ACC112 (cell line): Measurements from ENCODE around the gene CDH4.
A peak's percentile ranks its signal among the peaks of the same experiment; 100 is the strongest.

Experiments used
- H2AFZ ChIP-seq: fragments of 200-600 bp; sonication (generic); one replicate; pipeline ENCODE4 v1.6.0; 2017; ENCODE audit warnings: antibody characterized with exemption, low read length; ENCODE audit not compliant: unreplicated experiment
- H3K27ac ChIP-seq: fragments of 200-600 bp; sonication (generic); 2 replicates; pipeline ENCODE4 v1.5.1; 2014; ENCODE audit warnings: low read depth, mild to moderate bottlenecking, antibody characterized with exemption, low read length, moderate library complexity
- H3K27me3 ChIP-seq: fragments of 200-600 bp; sonication (generic); 2 replicates; pipeline ENCODE4 v1.6.1; 2014; ENCODE audit warnings: mild to moderate bottlenecking, antibody characterized with exemption, low read length, moderate library complexity, mixed read lengths; ENCODE audit not compliant: insufficient read depth
- H3K36me3 ChIP-seq: fragments of 200-600 bp; sonication (generic); 2 replicates; pipeline ENCODE4 v1.6.1; 2016; ENCODE audit warnings: mild to moderate bottlenecking, antibody characterized with exemption, low read length, moderate library complexity, mixed read lengths; ENCODE audit not compliant: insufficient read depth
- H3K4me1 ChIP-seq: fragments of 200-600 bp; sonication (generic); one replicate; pipeline ENCODE4 v1.6.1; 2016; ENCODE audit warnings: low read length, mixed read lengths; ENCODE audit not compliant: insufficient read depth, unreplicated experiment, control insufficient read depth
- H3K4me3 ChIP-seq: fragments of 200-600 bp; sonication (generic); 2 replicates; pipeline ENCODE4 v1.5.1; 2014; ENCODE audit warnings: mild to moderate bottlenecking, low read depth, low read length
- H3K79me2 ChIP-seq: fragments of 200-600 bp; sonication (generic); one replicate; pipeline ENCODE4 v1.6.0; 2016; ENCODE audit warnings: low read length; ENCODE audit not compliant: control insufficient read depth, unreplicated experiment, insufficient read depth

CDH4 gene

DNA sequence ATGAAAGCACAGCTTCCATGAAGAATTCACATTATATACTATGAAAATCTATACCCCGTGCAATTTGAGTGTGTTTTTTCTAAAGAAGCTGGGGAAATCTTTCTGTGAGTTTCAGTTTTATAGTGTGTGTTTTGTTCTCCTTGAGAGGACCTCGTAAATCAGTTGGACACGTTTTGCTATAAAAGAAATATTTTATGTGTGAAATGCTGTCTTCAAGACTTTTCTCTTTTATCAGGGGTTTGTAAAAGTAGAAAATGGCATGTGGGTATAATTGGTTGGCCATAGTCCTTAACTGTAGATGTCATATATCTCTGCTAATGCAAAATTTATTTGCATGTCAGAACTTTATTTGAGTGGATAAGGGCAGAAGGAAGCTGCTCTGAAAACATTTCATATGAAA, 186.2 kb downstream of the CDH4 start:
- Histone ChIP-seq H3K36me3 (no peaks in the 10 kb centered on the region), H3K27me3 (no peaks in the 10 kb centered on the region), H2AFZ (no peak overlapping the region), H3K79me2 (no peaks in the 10 kb centered on the region), H3K4me1 (peaks cover 39% of the 10 kb centered on the region), H3K27ac (peak overlapping the region; percentile 92), H3K4me3 (no peak overlapping the region)

DNA sequence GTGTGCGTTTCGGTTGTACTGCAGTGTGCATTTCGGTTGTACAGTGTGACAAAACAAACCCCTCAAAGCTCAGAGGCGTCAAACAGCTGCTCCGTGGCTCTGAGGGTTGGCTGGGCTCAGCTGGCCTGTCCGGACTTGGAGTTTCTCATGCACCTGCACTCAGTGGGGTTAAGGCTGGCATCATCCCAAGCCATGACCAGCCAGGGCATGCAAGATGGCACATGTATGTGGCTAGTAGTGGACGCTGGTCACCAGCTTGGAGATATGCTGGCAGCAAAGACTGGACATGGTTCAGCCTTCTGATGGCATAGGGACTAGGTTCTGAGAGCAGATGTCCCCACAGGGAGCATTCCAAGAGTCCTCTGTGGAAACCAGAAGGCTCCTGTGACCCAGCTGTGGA, 187.2 kb downstream of the CDH4 start:
- Histone ChIP-seq H3K27ac (no peak overlapping the region), H3K79me2 (no peaks in the 10 kb centered on the region)

GRCh38 chr20:61440548-61441055, 188.5 kb downstream of the CDH4 start:
- peaks cover 39% of the 10 kb centered on the region for H3K4me1 ChIP-seq

More for the DNA sequence above, 187.2 kb downstream of the CDH4 start:
- Histone ChIP-seq H3K4me3 (no peak overlapping the region), H3K27me3 (no peaks in the 10 kb centered on the region), H2AFZ (no peak overlapping the region), H3K4me1 (peaks cover 39% of the 10 kb centered on the region), H3K36me3 (no peaks in the 10 kb centered on the region)

DNA sequence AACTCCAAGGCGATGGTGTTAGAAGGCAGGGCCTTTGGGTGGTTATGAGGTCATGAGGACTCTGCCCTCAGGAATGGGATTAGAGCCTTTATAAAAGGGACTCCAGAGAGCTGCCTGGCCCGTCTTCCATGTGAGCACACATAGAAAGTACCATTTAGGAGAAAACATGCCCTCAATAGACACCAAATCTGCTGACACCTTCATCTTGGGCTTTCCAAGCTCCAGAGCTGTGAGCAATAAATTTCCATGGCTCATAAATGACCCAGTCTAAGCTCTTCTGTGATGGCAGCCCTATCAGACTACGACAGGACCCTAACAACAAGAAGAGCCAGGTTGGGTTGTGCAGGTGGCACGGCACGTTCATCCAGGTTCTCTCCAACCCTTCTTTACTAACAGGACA, 189.5 kb downstream of the CDH4 start:
- H3K27ac ChIP-seq = no peak overlapping the region
- no peaks in the 10 kb centered on the region for H3K27me3 ChIP-seq
- H3K36me3 ChIP-seq = no peaks in the 10 kb centered on the region
- H2AFZ ChIP-seq = no peak overlapping the region
- no peaks in the 10 kb centered on the region for H3K79me2 ChIP-seq
- peaks cover 31% of the 10 kb centered on the region for H3K4me1 ChIP-seq
- no peak overlapping the region for H3K4me3 ChIP-seq

More at GRCh38 chr20:61440548-61441055, 188.5 kb downstream of the CDH4 start:
- H2AFZ ChIP-seq = no peak overlapping the region
- no peaks in the 10 kb centered on the region for H3K79me2 ChIP-seq
- H3K27me3 ChIP-seq = no peaks in the 10 kb centered on the region
- no peak overlapping the region for H3K27ac ChIP-seq
- no peaks in the 10 kb centered on the region for H3K36me3 ChIP-seq
- no peak overlapping the region for H3K4me3 ChIP-seq

DNA sequence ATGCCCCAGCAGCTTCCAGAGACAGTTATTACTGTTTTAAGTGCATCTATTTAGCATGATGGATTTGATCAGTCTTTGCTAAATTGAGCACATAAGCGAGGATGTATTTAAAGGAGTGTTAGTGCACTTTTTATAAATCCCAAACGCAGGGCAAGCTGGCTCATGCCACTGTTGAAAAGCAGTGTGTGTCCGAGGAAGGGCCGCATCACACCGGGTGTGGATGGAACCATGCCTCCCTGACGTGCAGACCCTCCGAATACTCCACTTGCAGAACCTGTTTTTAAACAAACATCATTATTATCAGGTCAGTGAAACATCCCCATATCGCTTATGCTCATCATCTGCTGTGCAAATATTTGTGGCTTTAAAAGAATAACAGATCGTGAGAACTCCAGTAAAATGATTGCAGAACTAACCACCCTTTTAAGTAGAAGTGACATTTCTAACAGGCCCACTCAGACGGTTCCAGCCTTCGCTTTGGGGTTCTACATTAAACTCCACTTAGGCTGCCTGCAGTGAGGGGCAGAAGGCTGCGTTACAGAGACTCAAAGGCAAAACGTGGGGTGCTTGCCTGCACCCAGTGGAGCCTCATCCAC, 190.1 kb downstream of the CDH4 start:
- no peak overlapping the region for H3K27ac ChIP-seq
- no peaks in the 10 kb centered on the region for H3K79me2 ChIP-seq
- no peak overlapping the region for H3K4me3 ChIP-seq
- no peak overlapping the region for H2AFZ ChIP-seq
- H3K27me3 ChIP-seq = no peaks in the 10 kb centered on the region
- H3K36me3 ChIP-seq = no peaks in the 10 kb centered on the region
- H3K4me1 ChIP-seq = peaks cover 25% of the 10 kb centered on the region

- Histone ChIP-seq H3K36me3 (no peaks in the 10 kb centered on the region), H2AFZ (no peak overlapping the region), H3K27ac (no peak overlapping the region), H3K4me1 (peaks cover 19% of the 10 kb centered on the region), H3K4me3 (no peak overlapping the region), H3K27me3 (no peaks in the 10 kb centered on the region), H3K79me2 (no peaks in the 10 kb centered on the region)
Observed at GRCh38 chr20:61442718-61443117, 190.7 kb downstream of the CDH4 start.

GRCh38 chr20:61443443-61444126, 191.5 kb downstream of the CDH4 start:
- Histone ChIP-seq H3K4me1 (peaks cover 11% of the 10 kb centered on the region), H3K36me3 (no peaks in the 10 kb centered on the region), H3K27me3 (no peaks in the 10 kb centered on the region), H3K79me2 (no peaks in the 10 kb centered on the region), H3K27ac (no peak overlapping the region), H2AFZ (no peak overlapping the region), H3K4me3 (no peak overlapping the region)

DNA sequence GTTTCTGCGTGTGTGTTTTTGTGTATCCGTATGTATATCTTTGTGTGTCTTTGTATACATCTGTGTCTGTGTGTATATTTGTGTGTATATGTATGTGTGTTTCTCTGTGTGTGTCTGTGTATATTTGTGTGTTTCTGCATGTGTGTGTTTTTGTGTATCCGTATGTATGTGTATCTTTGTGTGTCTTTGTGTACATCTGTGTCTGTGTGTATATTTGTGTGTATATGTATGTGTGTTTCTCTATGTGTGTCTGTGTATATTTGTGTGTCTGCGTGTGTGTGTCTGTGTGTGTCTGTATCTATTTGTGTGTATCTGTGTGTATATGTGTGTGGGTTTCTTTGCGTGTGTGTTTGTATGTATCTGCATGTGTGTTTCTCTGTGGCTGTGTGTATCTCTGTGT, 192.6 kb downstream of the CDH4 start:
- no peak overlapping the region for H3K27ac ChIP-seq
- H2AFZ ChIP-seq = no peak overlapping the region
- H3K36me3 ChIP-seq = no peaks in the 10 kb centered on the region
- H3K27me3 ChIP-seq = no peaks in the 10 kb centered on the region
- H3K4me3 ChIP-seq = no peak overlapping the region
- H3K79me2 ChIP-seq = no peaks in the 10 kb centered on the region
- peaks cover 5% of the 10 kb centered on the region for H3K4me1 ChIP-seq

DNA sequence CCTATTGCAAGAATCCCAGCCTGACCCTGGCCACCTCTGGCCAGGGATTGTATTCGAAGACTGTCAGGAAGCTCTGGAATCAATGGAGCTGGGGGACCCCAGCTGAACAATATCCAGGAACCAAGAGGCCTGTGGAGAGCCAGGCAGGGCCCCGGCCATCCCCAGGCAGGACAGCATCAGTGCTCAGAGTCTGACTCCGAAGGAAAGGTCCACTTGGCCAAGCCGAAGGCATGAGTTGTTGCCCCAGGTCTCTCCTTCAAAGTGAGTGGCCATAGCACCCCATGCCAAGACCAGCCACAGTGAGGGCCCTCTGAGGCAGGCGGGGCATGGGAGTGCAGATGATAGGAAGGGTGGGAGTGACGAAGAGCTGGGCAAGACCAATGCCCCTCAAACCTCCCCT, 193.1 kb downstream of the CDH4 start:
- no peak overlapping the region for H3K4me3 ChIP-seq
- H2AFZ ChIP-seq = no peak overlapping the region
- H3K36me3 ChIP-seq = no peaks in the 10 kb centered on the region
- peaks cover 7% of the 10 kb centered on the region for H3K4me1 ChIP-seq
- H3K27ac ChIP-seq = no peak overlapping the region
- H3K79me2 ChIP-seq = no peaks in the 10 kb centered on the region
- no peaks in the 10 kb centered on the region for H3K27me3 ChIP-seq

GRCh38 chr20:61445741-61446140, 193.7 kb downstream of the CDH4 start:
- H3K79me2 ChIP-seq = no peaks in the 10 kb centered on the region
- H3K27ac ChIP-seq = no peak overlapping the region
- H3K4me3 ChIP-seq = no peak overlapping the region
- no peak overlapping the region for H2AFZ ChIP-seq
- no peaks in the 10 kb centered on the region for H3K27me3 ChIP-seq
- peaks cover 11% of the 10 kb centered on the region for H3K4me1 ChIP-seq
- no peaks in the 10 kb centered on the region for H3K36me3 ChIP-seq

DNA sequence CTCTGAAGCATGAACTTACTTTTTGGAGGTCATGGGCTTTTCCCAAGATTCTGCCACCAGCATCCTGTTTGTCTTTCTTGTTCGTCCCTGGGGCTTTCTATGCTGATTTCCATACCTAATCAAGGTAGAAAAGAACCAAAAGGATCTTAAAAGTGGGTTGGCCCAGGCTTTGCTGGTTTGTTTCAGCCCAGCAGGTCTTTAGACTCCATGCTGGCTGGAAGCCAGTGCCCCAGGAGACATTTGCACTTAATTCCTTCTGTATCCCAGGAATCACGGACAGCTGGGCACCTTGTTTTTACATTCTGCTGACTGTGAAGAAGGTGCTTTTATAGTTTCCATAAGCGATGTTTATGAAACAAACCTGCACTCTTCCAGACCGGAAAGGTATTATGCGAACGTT, 195.9 kb downstream of the CDH4 start:
- Histone ChIP-seq H3K4me3 (no peak overlapping the region), H3K4me1 (peaks cover 11% of the 10 kb centered on the region), H3K27me3 (no peaks in the 10 kb centered on the region), H3K27ac (no peak overlapping the region), H2AFZ (no peak overlapping the region), H3K36me3 (no peaks in the 10 kb centered on the region), H3K79me2 (no peaks in the 10 kb centered on the region)
